ENCODE results near the gene LRRC10.
"Not testable (repeated sequence)": the region's sequence is repeated elsewhere in the genome, so short reads cannot be mapped to it uniquely, and the experiment has no call there.

Gene LRRC10

GRCh38 chr12:69620077-69620476 is 9.4 kb upstream of the LRRC10 start:
- DNase-seq (ENCODE audit: low read depth in 1 of 2, low spot score in 1 of 2), result no peak

- DNase-seq (ENCODE audit: low read depth in 1 of 2, low spot score in 1 of 2), result no peak
These were observed 8.3 kb upstream of the LRRC10 start for GRCh38 chr12:69619050-69619449.

- DNase-seq (ENCODE audit: low read depth in 1 of 2, low spot score in 1 of 2), result no peak
These were observed 5.3 kb upstream of the LRRC10 start for GRCh38 chr12:69616025-69616424.

- no peak for DNase-seq (ENCODE audit: low read depth in 1 of 2, low spot score in 1 of 2)
These were observed 2.6 kb upstream of the LRRC10 start for GRCh38 chr12:69613351-69613750.

- no peak for DNase-seq (ENCODE audit: low read depth in 1 of 2, low spot score in 1 of 2)
These were observed 581 bp downstream of the LRRC10 start for GRCh38 chr12:69610126-69610525.

- DNase-seq (ENCODE audit: low read depth in 1 of 2, low spot score in 1 of 2), result no peak
These were observed 2.6 kb downstream of the LRRC10 start for GRCh38 chr12:69608114-69608513.

GRCh38 chr12:69604275-69604674 is 6.4 kb downstream of the LRRC10 start:
- not testable (repeated sequence) for DNase-seq (ENCODE audit: low read depth in 1 of 2, low spot score in 1 of 2)

GRCh38 chr12:69603556-69603955 is 7.2 kb downstream of the LRRC10 start:
- DNase-seq (ENCODE audit: low read depth in 1 of 2, low spot score in 1 of 2), result not testable (repeated sequence)

- DNase-seq (ENCODE audit: low read depth in 1 of 2, low spot score in 1 of 2), result no peak
These were observed 7.8 kb downstream of the LRRC10 start for GRCh38 chr12:69602954-69603353.

GRCh38 chr12:69601962-69602685 is 8.6 kb downstream of the LRRC10 start:
- no peak for DNase-seq (ENCODE audit: low read depth in 1 of 2, low spot score in 1 of 2)

GRCh38 chr12:69600804-69601203 is 9.9 kb downstream of the LRRC10 start:
- DNase-seq (ENCODE audit: low read depth in 1 of 2, low spot score in 1 of 2), result no peak

GRCh38 chr12:69598174-69598753 is 12.4 kb downstream of the LRRC10 start:
- no peak for DNase-seq (ENCODE audit: low read depth in 1 of 2, low spot score in 1 of 2)

- no peak for DNase-seq (ENCODE audit: low read depth in 1 of 2, low spot score in 1 of 2)
These were observed 15.0 kb downstream of the LRRC10 start for GRCh38 chr12:69595689-69596088.

- DNase-seq (ENCODE audit: low read depth in 1 of 2, low spot score in 1 of 2), result no peak
These were observed 21.6 kb downstream of the LRRC10 start for GRCh38 chr12:69589082-69589481.

GRCh38 chr12:69588527-69588926 is 22.2 kb downstream of the LRRC10 start:
- DNase-seq (ENCODE audit: low read depth in 1 of 2, low spot score in 1 of 2), result no peak

- peak; percentile 91 to 95 for DNase-seq (ENCODE audit: low read depth in 1 of 2, low spot score in 1 of 2)
These were observed 25.3 kb downstream of the LRRC10 start, which contains the start of gene CCT2 for GRCh38 chr12:69585189-69586062. Gene CCT2, plus strand, starts transcription at chr12:69585459. Its CDS starts 63 bp downstream, at chr12:69585522.

- DNase-seq (ENCODE audit: low read depth in 1 of 2, low spot score in 1 of 2), result no peak
These were observed 27.5 kb downstream of the LRRC10 start for GRCh38 chr12:69583203-69583602.

- DNase-seq (ENCODE audit: low read depth in 1 of 2, low spot score in 1 of 2), result no peak
These were observed 30.6 kb downstream of the LRRC10 start for GRCh38 chr12:69580074-69580473.

GRCh38 chr12:69579029-69579428 is 31.7 kb downstream of the LRRC10 start:
- no peak for DNase-seq (ENCODE audit: low read depth in 1 of 2, low spot score in 1 of 2)

GRCh38 chr12:69578283-69578682 is 32.4 kb downstream of the LRRC10 start:
- DNase-seq (ENCODE audit: low read depth in 1 of 2, low spot score in 1 of 2), result no peak

- no peak for DNase-seq (ENCODE audit: low read depth in 1 of 2, low spot score in 1 of 2)
These were observed 35.4 kb downstream of the LRRC10 start for GRCh38 chr12:69575346-69575745.

Data from activated CD4-positive, alpha-beta T cell treated with anti-CD3 and anti-CD28 coated beads, Interleukin-2, amount 50 U/mL, for 24 hours (primary cell).